NCI-H2227 treated with DMSO at 0.1 percent for 48 hours (cell line): ENCODE measurements around the gene PHACTR4.
"Not testable (repeated sequence)": the region's sequence is repeated elsewhere in the genome, so short reads cannot be mapped to it uniquely, and the experiment has no call there.

Experiments
- DNase-seq: peaks from one replicate; lab custom pipeline; 2025; lab: John Stamatoyannopoulos, UW

PHACTR4 gene

GRCh38 chr1:28525002-28525642 is 155.6 kb downstream of the PHACTR4 start:
- not testable (repeated sequence) for DNase-seq

- no peak for DNase-seq
Observed at GRCh38 chr1:28526886-28527285, 157.3 kb downstream of the PHACTR4 start.

GRCh38 chr1:28530456-28530855 is 160.9 kb downstream of the PHACTR4 start:
- DNase-seq = no peak

GRCh38 chr1:28534671-28535070 is 165.1 kb downstream of the PHACTR4 start:
- DNase-seq = no peak

- no peak for DNase-seq
Observed at GRCh38 chr1:28535180-28535579, 165.6 kb downstream of the PHACTR4 start.

- DNase-seq = no peak
Observed at GRCh38 chr1:28537457-28538199, 168.1 kb downstream of the PHACTR4 start.

GRCh38 chr1:28538286-28538685 is 168.7 kb downstream of the PHACTR4 start:
- no peak for DNase-seq

GRCh38 chr1:28540651-28541050 is 171.1 kb downstream of the PHACTR4 start:
- no peak for DNase-seq

GRCh38 chr1:28541414-28542015 is 172.0 kb downstream of the PHACTR4 start:
- not testable (repeated sequence) for DNase-seq

GRCh38 chr1:28545246-28545628 is 175.7 kb downstream of the PHACTR4 start:
- no peak for DNase-seq

GRCh38 chr1:28548318-28548717 is 178.8 kb downstream of the PHACTR4 start:
- no peak for DNase-seq
